Measurements from ENCODE around the gene TBC1D9. TPM values are rescaled to one million over a fixed set of nuclear protein-coding genes. Genes with fewer than 3 reads are reported as not detected.

The TBC1D9 gene
- total RNA-seq, 1 donor from 2014 or later = 34.1 TPM

DNA sequence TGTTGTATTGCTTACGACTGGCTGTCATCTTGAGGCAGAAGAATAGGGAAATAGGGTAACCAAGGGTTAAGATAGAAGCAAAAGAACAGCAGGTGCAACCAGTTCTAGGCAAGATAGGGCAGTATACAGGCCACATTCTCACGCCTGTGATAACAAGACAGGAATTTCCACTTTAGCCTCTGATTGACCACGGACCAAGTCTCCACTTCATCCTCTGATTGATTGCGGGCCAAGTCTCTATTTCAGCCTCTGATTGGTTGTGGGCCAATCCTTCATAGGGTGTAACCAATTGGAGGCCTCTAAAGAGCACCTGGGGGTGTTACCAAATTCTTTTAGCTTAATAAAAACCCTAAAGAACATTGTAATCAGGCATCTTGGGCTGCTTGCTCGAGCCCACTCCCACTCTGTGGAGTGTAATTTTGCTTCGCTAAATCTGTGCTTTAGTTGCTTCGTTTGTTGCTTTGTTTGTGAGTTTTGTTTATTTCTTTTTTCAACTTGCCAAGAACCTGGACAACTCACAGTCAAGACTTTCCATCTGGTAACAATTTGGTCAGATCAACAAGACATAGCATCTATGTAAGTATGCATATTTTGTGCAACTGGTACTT, 8.7 kb upstream of the TBC1D9 start:
- no peaks in the 10 kb centered on the region for H3K36me3 Mint-ChIP-seq
- no peaks in the 10 kb centered on the region for H3K9me3 Mint-ChIP-seq
- H3K4me1 Mint-ChIP-seq (ENCODE audit: unreplicated experiment) = peaks cover 10% of the 10 kb centered on the region
- peak overlapping the region; percentile 32 for H3K27ac Mint-ChIP-seq
- peak overlapping the region; percentile 1 for H3K4me3 Mint-ChIP-seq
- no peak for DNase-seq (ENCODE audit: extremely low spot score, unreplicated experiment)
- H3K27me3 Mint-ChIP-seq = no peaks in the 10 kb centered on the region
- no peak for TF ChIP-seq CTCF (conservative IDR thresholded peaks at IDR 0.05)

DNA sequence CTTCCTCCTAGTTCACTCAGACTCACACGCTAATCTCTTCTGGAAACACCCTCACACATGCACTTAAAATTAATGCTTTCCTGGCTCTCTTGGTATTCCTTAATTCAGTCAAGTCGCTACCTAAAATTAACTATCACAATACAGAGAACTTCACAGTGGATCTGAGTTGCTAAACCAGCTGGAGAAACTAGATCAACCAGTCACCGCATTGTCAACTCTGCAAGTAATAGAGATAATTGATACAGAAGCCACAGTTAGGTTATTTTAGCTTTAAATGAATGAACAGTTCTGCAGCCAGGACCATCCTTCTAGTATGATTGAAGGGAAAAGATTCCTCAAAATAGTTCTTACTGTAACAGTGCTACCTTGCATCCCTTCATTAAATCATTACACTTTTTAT, 6.0 kb upstream of the TBC1D9 start:
- H3K27me3 Mint-ChIP-seq = no peaks in the 10 kb centered on the region
- DNase-seq (ENCODE audit: extremely low spot score, unreplicated experiment) = no peak

DNA sequence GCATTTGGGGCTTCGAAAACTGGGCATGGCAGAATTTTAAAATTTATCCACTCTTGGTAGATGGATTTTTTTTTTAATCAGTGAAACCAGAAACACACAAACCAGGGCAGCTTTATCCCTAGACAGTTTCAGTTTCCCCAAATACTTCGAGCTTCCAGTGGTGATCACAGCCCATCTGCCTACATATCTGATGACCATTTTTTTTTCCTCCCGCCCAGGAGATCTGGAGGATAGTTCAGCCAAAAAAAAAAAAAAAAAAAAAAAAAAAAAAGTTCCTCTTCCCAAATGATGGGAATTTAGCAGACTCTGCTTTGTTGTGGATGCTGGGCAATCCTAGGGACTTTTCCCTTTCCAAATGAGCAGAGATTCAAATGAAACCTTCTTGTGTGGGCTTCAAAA, 1.0 kb upstream of the TBC1D9 start:
- no peak for DNase-seq (ENCODE audit: extremely low spot score, unreplicated experiment)
- H3K27ac Mint-ChIP-seq = peak overlapping the region; percentile 88
- H3K36me3 Mint-ChIP-seq = peaks cover 15% of the 10 kb centered on the region
- peaks cover 28% of the 10 kb centered on the region for H3K4me1 Mint-ChIP-seq (ENCODE audit: unreplicated experiment)
- TF ChIP-seq CTCF (conservative IDR thresholded peaks at IDR 0.05) = no peak
- peak overlapping the region; percentile 89 for H3K4me3 Mint-ChIP-seq
- peaks cover 1% of the 10 kb centered on the region for H3K9me3 Mint-ChIP-seq
- no peaks in the 10 kb centered on the region for H3K27me3 Mint-ChIP-seq

More for the DNA sequence above, 6.0 kb upstream of the TBC1D9 start:
- Mint-ChIP-seq H3K4me1 (ENCODE audit: unreplicated experiment) (peaks cover 20% of the 10 kb centered on the region), H3K27ac (peak overlapping the region; percentile 90), H3K4me3 (peak overlapping the region; percentile 69), H3K9me3 (no peaks in the 10 kb centered on the region), H3K36me3 (no peaks in the 10 kb centered on the region)
- no peak for TF ChIP-seq CTCF (conservative IDR thresholded peaks at IDR 0.05)

DNA sequence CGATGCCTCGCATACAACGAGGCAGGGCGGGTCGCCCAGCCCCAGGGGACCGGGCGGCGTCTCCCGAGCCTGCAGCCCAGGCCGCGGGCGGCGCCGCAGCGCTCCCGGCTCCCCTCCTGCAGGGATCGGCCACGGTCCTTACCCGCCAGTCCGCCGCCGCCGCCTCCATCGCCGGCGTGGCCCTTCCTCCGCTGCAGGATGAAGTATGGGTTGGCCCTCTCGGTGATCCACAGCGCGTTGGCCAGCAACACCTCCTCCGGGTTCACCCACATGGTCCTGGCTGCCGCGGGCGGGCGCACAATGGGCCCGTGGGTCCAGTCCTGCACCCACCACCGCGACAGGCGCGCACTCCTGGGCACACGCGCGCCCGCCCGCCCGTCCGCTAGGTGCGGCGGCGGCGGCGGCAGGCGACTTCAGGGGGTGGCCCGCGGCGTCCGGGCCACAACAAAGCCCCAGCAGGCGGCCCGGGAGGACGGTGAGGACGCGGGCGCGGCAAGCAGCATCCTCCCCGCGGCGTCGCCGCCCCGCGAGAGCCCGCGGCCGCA, 339 bp downstream of the TBC1D9 start:
- Mint-ChIP-seq H3K27me3 (no peaks in the 10 kb centered on the region), H3K4me3 (peak overlapping the region; percentile 89), H3K4me1 (ENCODE audit: unreplicated experiment) (peaks cover 32% of the 10 kb centered on the region), H3K36me3 (peaks cover 26% of the 10 kb centered on the region), H3K27ac (peak overlapping the region; percentile 86), H3K9me3 (peaks cover 5% of the 10 kb centered on the region)
- peak; percentile 76 for DNase-seq (ENCODE audit: extremely low spot score, unreplicated experiment)
- TF ChIP-seq CTCF (conservative IDR thresholded peaks at IDR 0.05) = no peak

GRCh38 chr4:140754918-140755773, 1.0 kb downstream of the TBC1D9 start:
- no peak for DNase-seq (ENCODE audit: extremely low spot score, unreplicated experiment)
- Mint-ChIP-seq H3K4me1 (ENCODE audit: unreplicated experiment) (peaks cover 32% of the 10 kb centered on the region), H3K27me3 (no peaks in the 10 kb centered on the region), H3K9me3 (peaks cover 5% of the 10 kb centered on the region), H3K36me3 (peaks cover 26% of the 10 kb centered on the region), H3K27ac (peak overlapping the region; percentile 86), H3K4me3 (peak overlapping the region; percentile 89)
- no peak for TF ChIP-seq CTCF (conservative IDR thresholded peaks at IDR 0.05)
